Measurements from ENCODE around the gene HSPA5. TPM values are rescaled to one million over a fixed set of nuclear protein-coding genes. Genes with fewer than 3 reads are reported as not detected.
A peak's percentile ranks its signal among the peaks of the same experiment; 100 is the strongest.
"Not testable (repeated sequence)": the region's sequence is repeated elsewhere in the genome, so short reads cannot be mapped to it uniquely, and the experiment has no call there.

Gene HSPA5
- total RNA-seq, 2 experiments from 2014 or later, result 161 to 163 TPM

DNA sequence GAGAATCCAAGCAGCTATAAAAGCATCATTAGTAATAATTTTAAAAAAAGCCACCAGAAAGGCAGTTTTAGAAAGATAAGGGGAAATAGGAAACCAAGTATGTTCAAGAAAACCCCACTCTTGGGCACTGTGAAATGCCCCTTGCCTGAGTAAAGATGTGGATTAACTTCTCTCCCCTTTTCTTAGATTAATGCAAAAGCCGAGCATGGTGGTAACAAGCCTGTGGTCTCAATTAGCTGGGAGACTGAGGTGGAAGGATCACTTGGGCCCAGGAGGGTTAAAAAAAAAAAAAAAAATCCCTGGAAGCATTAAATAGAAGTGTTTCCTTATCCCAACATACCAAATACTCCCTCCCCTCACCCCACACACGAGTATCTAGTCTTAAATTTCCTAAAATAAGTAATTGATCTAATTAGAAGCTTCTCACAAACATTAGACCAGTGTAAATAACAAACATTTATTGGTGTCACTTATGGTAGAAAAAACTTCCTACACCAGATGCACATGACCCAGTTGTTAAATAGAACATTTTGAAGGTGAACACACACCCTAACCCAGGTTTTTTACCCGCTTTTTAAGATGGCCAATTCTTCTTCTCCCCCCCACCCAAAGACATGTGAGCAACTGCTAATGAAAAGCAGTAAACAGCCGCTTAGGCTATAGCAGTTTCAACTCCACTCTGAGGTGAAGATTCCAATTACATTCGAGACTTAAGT, 5.2 kb downstream of the HSPA5 start:
- peaks cover 73% of the 10 kb centered on the region for H3K36me3 Mint-ChIP-seq (ENCODE audit: low read depth)

DNA sequence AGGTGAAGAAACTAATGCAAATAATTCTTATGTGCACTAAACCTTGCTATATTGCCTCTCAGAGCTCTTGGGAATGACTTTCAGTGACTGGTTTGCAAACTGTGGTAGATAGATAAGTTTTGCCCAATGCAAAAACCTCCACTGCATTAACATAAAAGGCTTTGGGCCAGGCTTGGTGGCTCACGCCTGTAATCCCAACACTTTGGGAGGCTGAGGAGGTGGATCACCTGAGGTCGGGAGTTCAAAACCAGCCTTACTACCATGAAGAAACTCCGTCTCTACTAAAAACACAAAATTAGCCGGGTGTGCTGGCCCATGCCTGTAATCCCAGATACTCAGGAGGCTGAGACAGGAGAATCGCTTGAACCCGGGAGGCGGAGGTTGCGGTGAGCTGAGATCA, 7.0 kb downstream of the HSPA5 start:
- H3K9me3 Mint-ChIP-seq; H3K4me3 Mint-ChIP-seq; CTCF ChIA-PET; DNase-seq; intact Hi-C loops (cut with micrococcal nuclease); H3K27me3 Mint-ChIP-seq; ATAC-seq: not testable (repeated sequence)
- H3K27ac Mint-ChIP-seq, result peak overlapping the region; percentile 38
- H3K4me1 Mint-ChIP-seq (ENCODE audit: low read depth), result peaks cover 38% of the 10 kb centered on the region
- POLR2A ChIA-PET, result interaction anchor here (1.5 to 2.1 kb wide), 2 partner anchors 10 to 98 kb away, joined by 4 to 7 read pairs; no protein-coding TSS in a partner anchor
- H3K36me3 Mint-ChIP-seq (ENCODE audit: low read depth), result peaks cover 62% of the 10 kb centered on the region

More for the DNA sequence above, 5.2 kb downstream of the HSPA5 start:
- POLR2A ChIA-PET, result interaction anchor here (0.6 to 10.5 kb wide), 13 partner anchors 8 to 375 kb away, joined by 3 to 151 read pairs (median 4); partner anchors contain the start of genes ARPC5L, GAPVD1 and RPL35
- DNase-seq (no peak), ATAC-seq (no peak)
- H3K27ac Mint-ChIP-seq, result peak overlapping the region; percentile 78
- intact Hi-C loops (cut with micrococcal nuclease), result no loop called here
- TF ChIP-seq, protein P1, sequence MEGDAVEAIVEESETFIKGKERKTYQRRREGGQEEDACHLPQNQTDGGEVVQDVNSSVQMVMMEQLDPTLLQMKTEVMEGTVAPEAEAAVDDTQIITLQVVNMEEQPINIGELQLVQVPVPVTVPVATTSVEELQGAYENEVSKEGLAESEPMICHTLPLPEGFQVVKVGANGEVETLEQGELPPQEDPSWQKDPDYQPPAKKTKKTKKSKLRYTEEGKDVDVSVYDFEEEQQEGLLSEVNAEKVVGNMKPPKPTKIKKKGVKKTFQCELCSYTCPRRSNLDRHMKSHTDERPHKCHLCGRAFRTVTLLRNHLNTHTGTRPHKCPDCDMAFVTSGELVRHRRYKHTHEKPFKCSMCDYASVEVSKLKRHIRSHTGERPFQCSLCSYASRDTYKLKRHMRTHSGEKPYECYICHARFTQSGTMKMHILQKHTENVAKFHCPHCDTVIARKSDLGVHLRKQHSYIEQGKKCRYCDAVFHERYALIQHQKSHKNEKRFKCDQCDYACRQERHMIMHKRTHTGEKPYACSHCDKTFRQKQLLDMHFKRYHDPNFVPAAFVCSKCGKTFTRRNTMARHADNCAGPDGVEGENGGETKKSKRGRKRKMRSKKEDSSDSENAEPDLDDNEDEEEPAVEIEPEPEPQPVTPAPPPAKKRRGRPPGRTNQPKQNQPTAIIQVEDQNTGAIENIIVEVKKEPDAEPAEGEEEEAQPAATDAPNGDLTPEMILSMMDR (IDR thresholded peaks at IDR 0.05), result no peak
- no peaks in the 10 kb centered on the region for H3K27me3 Mint-ChIP-seq
- CTCF ChIA-PET, result interaction anchor here (0.8 to 1.2 kb wide), 2 partner anchors 15 to 65 kb away, joined by 4 read pairs; no protein-coding TSS in a partner anchor
- H3K9me3 Mint-ChIP-seq, result no peaks in the 10 kb centered on the region
- peak overlapping the region; percentile 100 for H3K4me3 Mint-ChIP-seq
- H3K4me1 Mint-ChIP-seq (ENCODE audit: low read depth), result peaks cover 39% of the 10 kb centered on the region

DNA sequence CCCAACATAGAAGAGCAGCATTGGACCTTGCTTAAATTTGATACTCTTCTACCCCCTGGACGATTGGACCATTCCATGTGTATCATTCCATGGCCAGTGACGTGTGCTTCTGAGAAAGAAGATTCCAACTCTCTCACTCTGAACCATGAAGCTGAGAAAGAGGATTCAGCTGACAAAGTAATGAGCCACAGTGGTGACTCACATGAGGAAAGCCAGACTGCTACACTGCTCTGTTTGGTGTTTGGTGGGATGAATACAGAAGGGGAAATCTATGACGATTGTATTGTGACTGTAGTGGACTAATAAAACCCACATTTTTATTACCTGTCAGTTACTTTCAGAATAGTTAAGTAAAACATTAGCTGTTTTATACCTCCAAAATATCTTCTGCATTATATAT, 7.5 kb downstream of the HSPA5 start:
- TF ChIP-seq, protein P1 (IDR thresholded peaks at IDR 0.05), result no peak
- Mint-ChIP-seq H3K36me3 (ENCODE audit: low read depth) (peaks cover 58% of the 10 kb centered on the region), H3K27ac (no peak overlapping the region), H3K4me1 (ENCODE audit: low read depth) (peaks cover 34% of the 10 kb centered on the region), H3K9me3 (no peaks in the 10 kb centered on the region), H3K4me3 (no peak overlapping the region), H3K27me3 (no peaks in the 10 kb centered on the region)
- ATAC-seq (no peak), DNase-seq (no peak)
- ChIA-PET POLR2A (interaction anchor here (2.1 kb wide), 1 partner anchor 11 kb away, joined by 7 read pairs; no protein-coding TSS in a partner anchor), CTCF (no interaction called here)
- intact Hi-C loops (cut with micrococcal nuclease), result no loop called here

DNA sequence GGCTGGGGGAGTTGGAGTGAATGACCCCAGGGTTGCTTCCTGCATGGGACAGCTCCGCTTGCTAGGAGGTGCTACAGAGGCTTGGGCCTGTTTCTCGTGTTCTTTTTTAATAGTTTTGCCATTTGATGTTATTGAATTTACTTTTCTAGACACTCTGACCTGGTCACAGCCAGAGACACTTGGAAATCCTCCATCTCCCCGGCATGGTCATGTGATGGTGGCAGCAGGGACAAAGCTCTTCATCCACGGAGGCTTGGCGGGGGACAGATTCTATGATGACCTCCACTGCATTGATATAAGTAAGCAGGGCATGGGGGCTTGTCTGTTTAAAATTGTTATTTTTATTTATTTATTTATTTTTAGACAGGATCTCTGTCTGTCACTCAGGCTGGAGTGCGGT, 13.4 kb downstream of the HSPA5 start:
- Mint-ChIP-seq H3K27me3 (no peaks in the 10 kb centered on the region), H3K36me3 (ENCODE audit: low read depth) (peaks cover 17% of the 10 kb centered on the region), H3K27ac (no peak overlapping the region), H3K4me1 (ENCODE audit: low read depth) (no peaks in the 10 kb centered on the region), H3K9me3 (no peaks in the 10 kb centered on the region), H3K4me3 (no peak overlapping the region)
- CTCF ChIA-PET, result interaction anchor here (1.0 kb wide), 1 partner anchor 18 kb away, joined by 3 read pairs; no protein-coding TSS in a partner anchor
- POLR2A ChIA-PET, result interaction anchor here (0.6 to 4.2 kb wide), 5 partner anchors 9 to 13 kb away, joined by 3 to 16 read pairs (median 4); partner anchors contain the start of gene HSPA5
- ATAC-seq (no peak), DNase-seq (no peak)
- TF ChIP-seq, protein P1 (IDR thresholded peaks at IDR 0.05), result no peak
- intact Hi-C loops (cut with micrococcal nuclease), result no loop called here

DNA sequence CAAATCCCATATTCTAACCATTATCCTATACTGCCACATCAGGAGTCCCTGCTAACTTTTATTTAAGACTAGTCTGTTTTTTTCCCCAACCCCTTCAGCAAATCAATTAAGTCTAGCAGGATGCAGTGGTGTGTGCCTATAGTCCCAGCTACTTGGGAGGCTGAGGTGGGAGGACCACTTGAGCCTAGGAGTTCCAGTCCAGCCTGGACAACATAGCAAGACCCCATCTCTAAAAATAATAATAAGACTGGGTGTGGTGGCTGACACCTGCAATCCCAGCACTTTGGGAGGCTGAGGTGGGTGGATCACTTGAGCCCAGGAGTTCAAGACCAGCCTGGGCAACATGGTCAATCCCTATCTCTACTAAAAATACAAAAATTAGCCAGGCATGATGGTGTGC, 16.3 kb downstream of the HSPA5 start:
- H3K27ac Mint-ChIP-seq; intact Hi-C loops (cut with micrococcal nuclease); H3K27me3 Mint-ChIP-seq; DNase-seq; ATAC-seq; H3K4me1 Mint-ChIP-seq (ENCODE audit: low read depth); CTCF ChIA-PET; H3K9me3 Mint-ChIP-seq; H3K4me3 Mint-ChIP-seq: not testable (repeated sequence)
- peaks cover 24% of the 10 kb centered on the region for H3K36me3 Mint-ChIP-seq (ENCODE audit: low read depth)
- POLR2A ChIA-PET, result interaction anchor here (0.7 to 2.5 kb wide), 2 partner anchors 16 to 39 kb away, joined by 4 to 14 read pairs; partner anchors contain the start of gene HSPA5

DNA sequence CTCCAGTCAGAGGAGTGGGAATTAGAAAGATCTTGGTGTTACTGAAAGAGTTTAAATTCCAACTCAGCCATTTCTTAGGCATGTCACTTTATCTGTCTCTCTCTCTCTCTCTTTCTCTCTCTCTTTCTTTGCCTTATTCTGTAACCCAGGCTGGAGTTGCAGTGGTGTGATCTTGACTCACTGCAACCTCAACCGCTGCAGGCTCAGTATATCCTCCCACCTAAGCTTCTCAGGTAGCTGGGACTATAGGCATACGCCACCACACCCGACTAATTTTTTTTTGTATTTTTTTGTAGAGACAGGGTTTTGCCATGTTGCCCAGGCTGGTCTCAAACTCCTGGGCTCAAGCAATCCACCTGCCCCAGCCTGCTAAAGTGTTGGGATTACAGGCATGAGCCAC, 22.5 kb downstream of the HSPA5 start:
- Mint-ChIP-seq H3K9me3 (no peaks in the 10 kb centered on the region), H3K4me1 (ENCODE audit: low read depth) (no peaks in the 10 kb centered on the region), H3K27ac (no peak overlapping the region), H3K27me3 (no peaks in the 10 kb centered on the region), H3K4me3 (no peak overlapping the region), H3K36me3 (ENCODE audit: low read depth) (peaks cover 35% of the 10 kb centered on the region)
- no peak for ATAC-seq
- POLR2A ChIA-PET, result interaction anchor here (0.8 kb wide), 1 partner anchor 9 kb away, joined by 3 read pairs; no protein-coding TSS in a partner anchor
- TF ChIP-seq, protein P1 (IDR thresholded peaks at IDR 0.05), result no peak
- intact Hi-C loops (cut with micrococcal nuclease), result no loop called here
- CTCF ChIA-PET, result no interaction called here
- no peak for DNase-seq
